ENCODE measurements around the gene RNF17.

DNA sequence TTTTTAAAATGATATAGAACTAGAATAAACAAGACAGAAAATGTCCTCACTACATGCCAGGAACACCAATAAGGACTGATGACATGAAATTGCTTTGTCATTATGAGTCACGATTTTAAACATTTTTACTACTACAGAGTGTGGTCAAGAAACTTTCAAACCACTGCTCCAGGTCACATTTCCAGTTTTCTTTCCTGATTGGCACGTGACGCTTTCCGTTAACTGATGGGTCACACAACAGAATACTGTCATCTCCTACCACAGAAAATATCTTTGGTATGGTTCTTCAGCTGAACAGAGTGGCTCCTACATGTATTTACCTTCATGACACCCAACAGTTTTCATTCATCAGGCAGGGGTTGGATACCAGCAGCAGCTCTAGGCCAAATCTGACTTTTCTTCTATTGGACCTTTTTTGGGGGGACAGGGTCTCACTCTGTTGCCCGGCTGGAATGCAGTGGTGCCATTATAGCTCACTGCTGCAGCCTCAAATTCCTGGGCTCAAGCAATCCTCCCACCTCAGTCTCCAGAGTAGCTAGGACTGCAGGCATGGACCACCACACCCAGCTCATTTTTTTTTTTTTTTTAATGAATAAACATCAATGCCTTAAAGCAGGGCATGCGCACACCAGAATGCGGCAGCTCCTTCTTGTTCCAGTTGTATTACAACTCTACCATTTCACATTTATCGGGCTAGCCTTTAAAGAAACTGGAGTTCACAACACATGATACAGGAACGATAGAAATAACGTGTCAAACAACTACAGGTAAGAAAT is 147.4 kb downstream of the RNF17 start:
- TF ChIP-seq EZH2phosphoT487 (IDR thresholded peaks at IDR 0.05; ENCODE audit: insufficient read depth, low read depth), result no peak
- TF ChIP-seq EZH2 (IDR thresholded peaks at IDR 0.05; ENCODE audit: insufficient read depth, poor library complexity, severe bottlenecking), result no peak
